Breast epithelium (tissue), 3 donors: ENCODE data around the gene SERP2.

Experiments used
- POLR2AphosphoS5 ChIP-seq, 3 donors: sonication (generic); formaldehyde crosslinking; IDR thresholded peaks; one replicate each; pipeline ENCODE4 v1.6.1; 2017; ENCODE audit warnings: antibody characterized with exemption in 3 of 3
- TF ChIP-seq, protein P1 (sequence below), 3 donors: fragments of 450-650 bp; IDR thresholded peaks; one replicate each; pipeline ENCODE4 v1.5.1; 2016 to 2017; ENCODE audit warnings: antibody characterized with exemption in 3 of 3, mild to moderate bottlenecking in 3 of 3, moderate library complexity in 3 of 3

DNA sequence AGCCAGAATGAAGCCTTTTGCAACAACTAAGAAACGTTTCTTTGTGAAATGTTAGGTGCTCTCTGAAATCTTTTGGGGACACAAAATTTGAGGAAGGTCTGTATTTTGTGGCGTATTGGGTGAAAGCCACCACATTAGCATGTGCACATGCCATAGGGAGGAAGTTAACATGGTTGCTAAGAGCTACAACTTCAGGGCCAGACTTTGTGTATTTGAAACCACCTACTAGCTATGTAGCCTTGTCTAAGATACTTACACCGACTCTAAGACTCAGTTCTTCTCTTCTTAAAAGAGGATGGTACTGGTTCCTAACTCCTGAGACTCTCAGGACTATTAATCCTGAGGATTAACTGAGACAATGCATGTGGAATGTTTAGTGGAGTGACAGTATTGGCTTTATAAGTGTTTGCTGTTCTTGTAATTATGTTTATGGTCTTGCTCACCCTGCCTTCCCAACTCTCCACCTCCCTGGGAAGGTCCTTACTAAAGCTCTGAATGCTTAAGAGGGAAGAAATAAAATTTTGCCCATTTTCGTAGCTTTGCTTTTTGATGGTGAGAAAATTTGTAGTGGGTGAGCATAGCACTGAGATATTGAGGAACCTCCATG lies 15.5 kb downstream of the SERP2 start:
- TF ChIP-seq, protein P1, sequence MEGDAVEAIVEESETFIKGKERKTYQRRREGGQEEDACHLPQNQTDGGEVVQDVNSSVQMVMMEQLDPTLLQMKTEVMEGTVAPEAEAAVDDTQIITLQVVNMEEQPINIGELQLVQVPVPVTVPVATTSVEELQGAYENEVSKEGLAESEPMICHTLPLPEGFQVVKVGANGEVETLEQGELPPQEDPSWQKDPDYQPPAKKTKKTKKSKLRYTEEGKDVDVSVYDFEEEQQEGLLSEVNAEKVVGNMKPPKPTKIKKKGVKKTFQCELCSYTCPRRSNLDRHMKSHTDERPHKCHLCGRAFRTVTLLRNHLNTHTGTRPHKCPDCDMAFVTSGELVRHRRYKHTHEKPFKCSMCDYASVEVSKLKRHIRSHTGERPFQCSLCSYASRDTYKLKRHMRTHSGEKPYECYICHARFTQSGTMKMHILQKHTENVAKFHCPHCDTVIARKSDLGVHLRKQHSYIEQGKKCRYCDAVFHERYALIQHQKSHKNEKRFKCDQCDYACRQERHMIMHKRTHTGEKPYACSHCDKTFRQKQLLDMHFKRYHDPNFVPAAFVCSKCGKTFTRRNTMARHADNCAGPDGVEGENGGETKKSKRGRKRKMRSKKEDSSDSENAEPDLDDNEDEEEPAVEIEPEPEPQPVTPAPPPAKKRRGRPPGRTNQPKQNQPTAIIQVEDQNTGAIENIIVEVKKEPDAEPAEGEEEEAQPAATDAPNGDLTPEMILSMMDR (IDR thresholded peaks at IDR 0.05): no peak
- TF ChIP-seq POLR2AphosphoS5 (IDR thresholded peaks at IDR 0.05): no peak
